Activated CD4-positive, alpha-beta T cell treated with anti-CD3 and anti-CD28 coated beads for 4 hours (primary cell): Measurements from ENCODE around the gene CASKIN1.
A peak's percentile ranks its signal among the peaks of the same experiment; 100 is the strongest.
"Not testable (repeated sequence)": the region's sequence is repeated elsewhere in the genome, so short reads cannot be mapped to it uniquely, and the experiment has no call there.

ENCODE experiments used
- DNase-seq, 2 donors: peaks; one replicate each; pipeline ENCODE4 v3.0.0-alpha.2; 2020

The CASKIN1 gene

GRCh38 chr16:2129251-2129650 lies 67.2 kb downstream of the CASKIN1 start:
- not testable (repeated sequence) for DNase-seq

- peak in 1 of 2 donors; percentile 37 for DNase-seq
Observed at GRCh38 chr16:2127630-2128280, 68.7 kb downstream of the CASKIN1 start.
